Brain pericyte (primary cell): ENCODE data around the gene MED12L.

ENCODE experiments used
- DNase-seq: peaks from one replicate; pipeline ENCODE4 v3.0.0-alpha.2; 2012; ENCODE audit warnings: low read depth, low spot score

The MED12L gene

GRCh38 chr3:151178208-151178845 lies 92.9 kb downstream of the MED12L start:
- no peak for DNase-seq

DNA sequence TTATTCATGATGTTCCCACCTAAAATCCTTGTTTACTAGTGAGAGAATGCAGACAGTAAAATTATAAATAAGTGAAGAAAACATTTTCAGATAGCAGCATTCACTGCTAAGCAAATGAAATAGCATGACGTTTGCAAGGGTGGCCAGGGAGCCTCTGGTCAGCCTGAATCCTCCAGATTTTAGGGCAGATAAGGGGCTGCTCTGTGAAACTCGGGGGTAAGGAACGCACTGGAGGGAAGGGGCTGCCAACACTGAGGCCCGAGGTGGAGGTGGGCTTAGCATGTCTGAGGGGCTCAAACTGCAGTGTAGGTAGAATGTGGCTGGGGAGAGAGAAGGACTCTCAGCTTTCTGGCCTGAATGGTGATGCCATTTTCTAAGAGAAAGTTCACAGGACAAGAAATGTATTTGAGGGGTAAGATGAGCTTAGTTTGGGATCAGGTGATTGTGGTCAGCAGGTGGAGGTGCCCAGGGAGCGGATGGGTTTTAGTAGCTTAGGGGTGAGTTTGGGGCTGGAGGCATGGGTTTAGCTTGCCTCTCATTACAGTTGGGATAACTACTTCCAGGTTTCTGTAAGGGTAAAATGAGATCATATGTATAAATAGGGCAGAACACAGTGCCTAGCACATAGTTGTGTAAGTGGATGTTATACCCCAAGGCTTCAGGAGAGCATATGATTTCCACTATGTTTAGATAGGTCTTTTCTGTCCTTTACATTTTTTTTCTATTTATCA lies 97.0 kb downstream of the MED12L start:
- no peak for DNase-seq

DNA sequence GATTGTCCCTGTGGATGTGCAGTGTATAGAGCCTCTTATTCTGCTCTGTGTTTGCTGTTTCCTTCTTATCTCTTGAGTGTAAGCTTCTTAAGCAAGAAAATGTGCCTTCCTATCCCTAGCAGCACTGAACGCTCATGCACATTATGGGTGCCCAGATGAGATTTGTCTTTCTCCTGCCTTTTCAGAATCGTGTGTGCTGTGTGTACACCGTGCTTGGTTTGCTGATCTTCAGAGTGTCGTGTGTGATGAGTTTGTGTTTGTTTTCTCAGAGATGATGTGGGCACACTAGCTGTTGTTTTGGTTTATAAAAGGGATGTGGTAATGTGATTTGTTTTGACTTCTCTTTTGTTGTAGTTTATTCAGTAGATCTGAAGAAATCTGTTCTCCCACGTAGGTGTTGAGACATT lies 97.8 kb downstream of the MED12L start:
- no peak for DNase-seq

DNA sequence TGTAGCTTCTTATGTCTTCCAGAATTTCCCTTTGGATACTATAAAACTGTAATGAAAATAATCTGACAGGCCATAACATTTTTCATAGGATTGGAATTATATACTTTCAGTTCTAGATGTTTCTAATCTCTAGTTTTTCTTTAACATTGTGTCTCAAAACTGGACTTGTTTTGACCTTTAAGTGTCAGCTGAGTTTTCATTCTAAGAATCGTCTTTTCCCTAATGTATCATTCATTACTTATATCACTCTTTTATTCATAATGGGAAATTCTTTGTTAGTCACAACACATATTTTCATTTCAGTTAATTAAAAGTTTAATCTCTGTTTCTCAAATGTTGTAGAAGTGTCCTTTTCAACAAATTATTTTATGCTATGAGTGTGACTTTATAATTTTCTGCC lies 105.6 kb downstream of the MED12L start:
- no peak for DNase-seq

DNA sequence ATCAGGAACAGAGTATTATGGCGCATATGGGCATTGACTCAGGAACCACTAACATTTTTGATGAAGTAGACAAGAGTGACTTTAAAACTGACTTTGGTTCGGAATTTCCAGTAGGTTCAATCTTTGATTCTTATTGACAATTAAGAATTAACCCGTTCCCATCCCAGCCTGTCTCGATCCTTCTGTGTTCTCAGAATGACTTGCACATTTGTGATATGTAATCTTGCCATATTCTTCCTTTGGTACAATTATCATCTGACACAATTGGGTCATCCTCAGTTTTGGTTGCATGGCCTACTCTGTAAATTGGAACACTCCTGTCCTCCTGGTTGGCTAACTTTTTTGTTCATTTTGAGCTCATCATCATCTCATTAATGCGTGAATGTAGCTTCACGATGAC lies 107.1 kb downstream of the MED12L start:
- DNase-seq: no peak

GRCh38 chr3:151195826-151196225 lies 110.4 kb downstream of the MED12L start:
- no peak for DNase-seq

- DNase-seq: no peak
Observed at GRCh38 chr3:151196434-151196833, 111.0 kb downstream of the MED12L start.

DNA sequence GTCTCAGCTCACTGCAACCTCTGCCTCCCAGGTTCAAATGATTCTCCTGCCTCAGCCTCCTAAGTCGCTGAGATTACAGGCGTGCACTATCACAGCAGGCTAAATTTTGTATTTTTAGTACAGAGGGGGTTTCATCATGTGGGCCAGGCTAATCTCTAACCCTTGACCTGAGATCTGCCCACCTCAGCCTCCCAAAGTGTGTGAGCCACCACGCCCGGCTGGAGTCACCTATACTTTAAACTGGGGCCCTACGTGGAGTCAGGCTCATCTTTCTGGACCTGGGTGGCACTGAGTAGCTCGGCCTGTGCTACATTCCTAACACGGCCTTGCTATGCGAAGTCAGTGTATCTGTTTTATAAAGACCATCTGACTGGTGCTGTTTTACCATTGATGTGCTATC lies 111.8 kb downstream of the MED12L start:
- no peak for DNase-seq

- DNase-seq: no peak
Observed at GRCh38 chr3:151197981-151198767, 112.7 kb downstream of the MED12L start.

GRCh38 chr3:151198849-151199248 lies 113.4 kb downstream of the MED12L start:
- no peak for DNase-seq

DNA sequence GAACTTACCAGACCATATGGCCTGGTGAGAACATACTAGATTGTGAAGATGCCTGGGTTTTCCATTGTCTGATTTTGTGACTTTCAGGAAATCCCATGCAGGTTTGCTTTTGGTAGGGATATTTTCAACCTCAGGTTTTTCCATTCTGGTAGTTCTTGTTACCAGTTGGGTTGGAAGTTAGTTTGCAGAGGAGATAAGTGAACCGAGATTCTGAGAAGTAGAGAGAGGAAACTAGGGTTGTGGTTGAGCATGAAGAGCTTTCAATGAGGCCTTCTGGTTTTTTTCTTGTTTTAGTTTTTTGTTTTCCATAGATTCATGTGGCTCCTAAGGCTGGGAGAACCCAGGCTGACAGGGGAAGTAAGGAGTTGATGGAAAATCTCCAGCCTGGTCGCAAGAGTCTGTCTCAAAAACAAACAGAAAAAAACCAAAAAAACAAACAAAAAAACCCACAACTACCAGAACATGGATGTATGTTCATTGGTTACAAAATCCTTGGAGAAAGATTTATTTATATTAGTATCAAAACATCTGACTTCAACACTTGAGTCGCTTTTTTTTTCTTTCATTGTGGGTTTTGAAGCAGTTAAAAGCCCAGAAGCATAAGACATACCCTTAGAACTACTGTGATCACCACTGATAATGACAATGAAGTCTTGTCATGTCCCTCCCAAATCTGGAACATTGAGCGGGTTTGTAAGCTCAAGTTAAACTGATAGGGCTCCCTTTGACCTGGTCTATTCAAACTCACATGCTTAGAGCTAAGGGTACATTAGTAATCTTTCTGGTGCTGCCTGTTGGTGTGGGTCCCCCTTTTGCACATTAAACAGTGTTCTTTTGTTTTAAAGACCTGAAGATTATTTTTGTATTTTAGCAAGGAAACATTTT lies 114.3 kb downstream of the MED12L start:
- DNase-seq: no peak

- no peak for DNase-seq
Observed at GRCh38 chr3:151200586-151200985, 115.1 kb downstream of the MED12L start.

DNA sequence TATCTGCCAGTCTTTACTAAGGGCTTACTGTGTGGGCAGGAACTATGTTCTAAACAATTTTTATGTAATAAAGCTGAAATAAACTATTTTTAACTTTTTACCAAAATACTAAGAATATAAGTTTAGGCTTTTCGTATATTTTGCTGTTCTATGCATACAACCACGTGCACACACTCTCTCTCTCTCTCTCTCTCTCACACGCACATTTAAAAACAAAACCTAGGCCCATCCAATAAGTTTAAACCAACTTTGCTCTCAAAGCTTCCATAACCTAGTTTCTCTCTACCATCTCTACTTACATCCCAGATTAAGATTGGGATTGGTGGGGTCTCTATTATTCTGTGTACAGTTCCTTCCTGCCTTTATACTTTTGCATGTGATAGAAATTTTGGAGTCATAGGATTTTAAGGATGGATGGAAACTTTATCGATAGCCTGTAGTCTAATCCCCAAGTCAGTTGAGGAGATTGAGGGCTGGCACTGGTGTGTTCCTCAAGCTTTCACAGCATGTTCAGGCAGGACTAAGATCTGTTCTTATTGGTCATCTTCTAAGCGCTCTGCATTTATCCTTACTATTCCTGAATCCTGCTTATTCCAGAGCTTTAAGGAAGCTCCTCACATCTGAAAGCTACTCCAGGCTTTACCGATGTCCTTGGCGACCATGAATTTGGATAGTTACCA lies 115.7 kb downstream of the MED12L start:
- no peak for DNase-seq

DNA sequence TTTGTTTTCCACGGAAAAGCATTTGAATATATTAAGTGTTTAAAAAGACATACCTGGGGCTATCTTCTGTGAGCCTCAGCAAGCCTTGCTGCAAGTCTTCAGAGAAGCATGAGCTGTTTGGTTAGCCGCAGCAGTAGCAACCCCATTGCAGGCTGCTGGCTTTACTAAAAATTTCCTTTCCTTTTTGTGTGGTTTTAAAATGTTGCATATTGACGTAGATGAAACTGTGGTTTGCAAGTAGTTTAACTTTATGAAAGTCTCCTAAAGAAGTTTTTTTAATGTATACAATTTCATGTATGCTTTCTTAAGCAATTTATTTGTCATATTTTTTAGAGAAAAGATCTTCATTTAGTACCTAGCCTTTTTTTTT lies 117.6 kb downstream of the MED12L start, which contains the start of gene GPR171:
GPR171 (minus strand) TSS at position 166 of the 370 bp plus-strand sequence. CDS start 3,830 bp downstream, outside the sequence.
- no peak for DNase-seq

DNA sequence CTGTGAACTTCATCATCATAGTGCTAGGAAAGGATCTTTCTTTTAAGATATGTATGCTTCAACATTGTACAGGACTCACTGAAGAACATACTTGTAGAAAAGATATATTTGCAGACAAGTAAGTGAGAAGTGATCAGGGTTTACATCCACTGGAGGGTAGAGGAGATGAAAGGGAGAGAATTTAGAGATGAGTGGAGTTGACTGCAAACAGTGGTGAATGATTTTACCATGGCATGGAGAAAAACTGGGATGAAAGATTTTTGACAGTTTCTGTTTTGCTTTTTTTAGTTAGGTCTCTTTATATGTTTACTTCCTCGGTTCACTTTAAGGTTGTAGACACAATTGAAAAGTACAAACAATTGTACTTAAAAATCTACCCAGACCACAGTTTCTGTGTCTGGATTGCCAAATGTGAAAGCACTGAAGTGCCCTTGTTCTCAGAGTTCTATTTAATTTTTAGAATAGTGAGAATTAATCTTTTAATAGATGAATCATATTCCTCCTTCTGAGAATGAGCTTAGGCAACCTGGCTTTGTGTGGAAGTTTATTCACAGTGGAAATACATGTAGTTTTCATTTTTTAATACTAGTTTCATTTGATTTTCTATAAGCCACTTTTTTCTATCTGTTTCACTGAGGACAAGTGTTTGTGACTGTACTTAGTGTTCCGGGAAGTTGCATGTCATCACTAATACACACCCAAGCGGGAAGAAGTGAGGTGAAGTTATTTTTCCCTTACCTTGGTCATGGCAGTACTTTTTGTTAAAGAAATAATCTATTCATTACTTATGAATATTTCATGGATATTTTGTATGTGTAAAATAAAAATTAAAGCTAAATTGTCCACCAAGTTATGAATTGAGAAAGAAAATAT lies 119.3 kb downstream of the MED12L start:
- DNase-seq: no peak

- no peak for DNase-seq
Observed at GRCh38 chr3:151205482-151205881, 120.0 kb downstream of the MED12L start.

DNA sequence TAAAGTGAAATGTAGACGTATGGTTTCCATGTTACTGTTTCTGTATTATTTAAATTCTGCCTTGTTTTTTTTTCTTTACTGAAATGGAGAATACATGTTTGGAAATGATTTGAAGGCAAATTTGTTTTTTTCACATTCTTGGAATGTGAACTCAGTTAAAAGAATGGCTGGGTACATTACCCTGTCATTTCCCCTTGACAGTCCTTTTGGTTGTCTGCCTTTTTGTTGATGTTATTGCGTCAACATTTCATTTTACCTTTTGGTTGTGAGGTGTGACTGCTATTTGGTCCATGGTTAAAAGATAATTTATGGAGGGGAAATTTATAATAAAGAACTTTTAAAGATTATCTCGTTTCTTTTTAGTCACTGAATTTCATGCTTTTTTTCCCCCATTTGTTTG lies 120.7 kb downstream of the MED12L start:
- DNase-seq: no peak

GRCh38 chr3:151209654-151210053 lies 124.2 kb downstream of the MED12L start:
- no peak for DNase-seq

GRCh38 chr3:151210676-151211381 lies 125.4 kb downstream of the MED12L start:
- DNase-seq: no peak
